Measurements from ENCODE around the gene ZNF341. TPM values are rescaled to one million over a fixed set of nuclear protein-coding genes. Genes with fewer than 3 reads are reported as not detected.

The ZNF341 gene
- total and polyA plus RNA-seq, 2 of the 8 experiments (the other 6 are each of a cell fraction or from before 2014, with no cell fraction given) = 5.8 to 6.4 TPM

- no peak overlapping the region for H2BK120ac ChIP-seq (replicated peaks; ENCODE audit: low read depth, low read length)
- no peak overlapping the region for H3K27ac ChIP-seq (ENCODE audit: low read depth, low read length)
- no peak overlapping the region for H3K4me3 ChIP-seq (ENCODE audit: extremely low read depth in 1 of 4, insufficient read depth in 2 of 4, low read depth in 3 of 4, low read length in 4 of 4)
- WGBS, 2 experiments (ENCODE audit: extremely low coverage in 1 of 2, insufficient coverage in 1 of 2, insufficient read length in 1 of 2, insufficient replicate concordance in 2 of 2, low coverage in 1 of 2, low lambda C conversion rate in 2 of 2, missing lambda C conversion rate in 1 of 2) = 100% methylated on average over 3 of the region's 3 CpGs; no CpG with 5 or more reads in 1 of the 2 experiments
- ChIA-PET CTCF (ENCODE audit: partially characterized antibody) (interaction anchor here (0.8 to 1.2 kb wide), 2 partner anchors 9 to 37 kb away, joined by 3 to 5 read pairs; no protein-coding TSS in a partner anchor), POLR2A (ENCODE audit: partially characterized antibody) (interaction anchor here (0.9 kb wide), 1 partner anchor 9 kb away, joined by 4 read pairs; no protein-coding TSS in a partner anchor)
- H4K8ac ChIP-seq (ENCODE audit: extremely low read depth, insufficient read depth, low read length) = no peak overlapping the region
- peaks cover 3 to 17% (median 7%) of the 10 kb centered on the region in 4 experiments; a peak in 4 of 7 replicates for H3K4me1 ChIP-seq (replicated peaks in 1 of 4; ENCODE audit: control insufficient read depth in 3 of 4, insufficient read depth in 4 of 4, low read length in 3 of 4)
- no peak overlapping the region for H2BK15ac ChIP-seq (ENCODE audit: low read length)
- H3K23ac ChIP-seq (ENCODE audit: insufficient read length) = no peak overlapping the region
- no peak overlapping the region for H3K4ac ChIP-seq (replicated peaks; ENCODE audit: insufficient read length, low read depth, low read length)
- H3K79me2 ChIP-seq (ENCODE audit: control insufficient read depth in 1 of 2, insufficient read depth in 2 of 2, low read length in 2 of 2) = peaks cover 3 to 70% of the 10 kb centered on the region in 2 experiments; a peak in 2 of 4 replicates
- no peak overlapping the region for H3K18ac ChIP-seq (ENCODE audit: extremely low read depth, low read length)
- FAIRE-seq = no peak
- no peak overlapping the region for H4K91ac ChIP-seq (replicated peaks; ENCODE audit: insufficient read length, low read length)
- H2BK12ac ChIP-seq (ENCODE audit: low read depth, low read length) = no peak overlapping the region
- DNase-seq (ENCODE audit: low read depth in 1 of 2, low spot score in 2 of 2) = no peak
- TF ChIP-seq CBX5 (IDR thresholded peaks at IDR 0.05; ENCODE audit: low read depth, low read length) = no peak
- TF ChIP-seq POLR2AphosphoS5 (IDR thresholded peaks at IDR 0.05; ENCODE audit: low read depth, low read length) = no peak
- TF ChIP-seq TCF12 (IDR thresholded peaks at IDR 0.05; ENCODE audit: low read depth, low read length) = no peak
- no peak for TF ChIP-seq TAF7 (optimal IDR thresholded peaks at IDR 0.05; ENCODE audit: borderline replicate concordance, low read depth, low read length)
- no peak for TF ChIP-seq TBP (IDR thresholded peaks at IDR 0.05; ENCODE audit: low read depth, low read length)
- TF ChIP-seq CHD2 (IDR thresholded peaks at IDR 0.05; ENCODE audit: low read length) = no peak
- TF ChIP-seq RXRA (IDR thresholded peaks at IDR 0.05; ENCODE audit: insufficient read depth, low read depth, low read length) = no peak
- TF ChIP-seq, protein P1, sequence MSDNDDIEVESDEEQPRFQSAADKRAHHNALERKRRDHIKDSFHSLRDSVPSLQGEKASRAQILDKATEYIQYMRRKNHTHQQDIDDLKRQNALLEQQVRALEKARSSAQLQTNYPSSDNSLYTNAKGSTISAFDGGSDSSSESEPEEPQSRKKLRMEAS (IDR thresholded peaks at IDR 0.05) = no peak
- TF ChIP-seq POU5F1 (IDR thresholded peaks at IDR 0.05; ENCODE audit: low read depth, low read length) = no peak
- H3K9me3 ChIP-seq (ENCODE audit: insufficient read depth in 2 of 2, low read depth in 1 of 2, low read length in 1 of 2) = no peaks in the 10 kb centered on the region
- peaks cover 29% of the 10 kb centered on the region for H3K79me1 ChIP-seq (ENCODE audit: low read depth, low read length)
- H3K4me2 ChIP-seq (ENCODE audit: insufficient read depth in 1 of 2, low read depth in 2 of 2, low read length in 2 of 2) = no peak overlapping the region
- H4K20me1 ChIP-seq (replicated peaks in 1 of 2; ENCODE audit: control insufficient read depth in 1 of 2, insufficient read depth in 2 of 2, low read length in 2 of 2) = peaks cover 0 to 26% of the 10 kb centered on the region in 2 experiments
- no peak overlapping the region for H2BK5ac ChIP-seq (ENCODE audit: low read depth, low read length)
- H3K27me3 ChIP-seq (replicated peaks in 1 of 4; ENCODE audit: control insufficient read depth in 3 of 4, extremely low read depth in 1 of 4, insufficient read depth in 3 of 4, low read length in 3 of 4) = no peaks in the 10 kb centered on the region
- H3K14ac ChIP-seq (ENCODE audit: insufficient read length) = no peak overlapping the region
- no peak overlapping the region for H2AFZ ChIP-seq (ENCODE audit: low read length)
- no peaks in the 10 kb centered on the region for H3K36me3 ChIP-seq (ENCODE audit: control insufficient read depth in 2 of 4, insufficient read depth in 4 of 4, low read length in 3 of 4)
- H4K5ac ChIP-seq (ENCODE audit: insufficient read length, low read depth, low read length) = no peak overlapping the region
- H3K56ac ChIP-seq (replicated peaks; ENCODE audit: insufficient read length, low read depth, low read length) = no peak overlapping the region
- no peak overlapping the region for H3K9ac ChIP-seq (replicated peaks in 1 of 4; ENCODE audit: extremely low read depth in 1 of 4, low read depth in 3 of 4, low read length in 3 of 4)
- no peaks in the 10 kb centered on the region for H3K23me2 ChIP-seq (ENCODE audit: low read depth, low read length)
- H2BK20ac ChIP-seq (ENCODE audit: low read length) = no peak overlapping the region
- no peak overlapping the region for H2AK5ac ChIP-seq (ENCODE audit: low read depth, low read length)
Measured at GRCh38 chr20:33828967-33829560, 97.3 kb downstream of the ZNF341 start.

Measured in H1 (cell line).